GM21360 (cell line): ENCODE data around the gene RCL1.

Experiments used
- ATAC-seq: cut with Tn5 transposase; IDR thresholded peaks from one replicate; pipeline ENCODE4 v1.9.1; 2021; ENCODE audit warnings: mild to moderate bottlenecking, moderate library complexity; ENCODE audit not compliant: unreplicated experiment

Gene RCL1

GRCh38 chr9:4805191-4805918, 12.6 kb downstream of the RCL1 start:
- ATAC-seq = no peak

- no peak for ATAC-seq
Observed at GRCh38 chr9:4810565-4810964, 17.8 kb downstream of the RCL1 start.

GRCh38 chr9:4811824-4812223, 19.1 kb downstream of the RCL1 start:
- no peak for ATAC-seq

GRCh38 chr9:4812858-4813257, 20.1 kb downstream of the RCL1 start:
- no peak for ATAC-seq

GRCh38 chr9:4814913-4815312, 22.2 kb downstream of the RCL1 start:
- ATAC-seq = peak; percentile 52

- ATAC-seq = no peak
Observed at GRCh38 chr9:4815381-4815956, 22.7 kb downstream of the RCL1 start.

GRCh38 chr9:4820168-4820567, 27.4 kb downstream of the RCL1 start:
- no peak for ATAC-seq

GRCh38 chr9:4821133-4821532, 28.4 kb downstream of the RCL1 start:
- no peak for ATAC-seq

GRCh38 chr9:4822057-4822456, 29.3 kb downstream of the RCL1 start:
- ATAC-seq = no peak

GRCh38 chr9:4826417-4827166, 33.8 kb downstream of the RCL1 start:
- ATAC-seq = no peak

GRCh38 chr9:4827224-4827623, 34.5 kb downstream of the RCL1 start:
- no peak for ATAC-seq

GRCh38 chr9:4828761-4829160, 36.0 kb downstream of the RCL1 start:
- ATAC-seq = no peak

- no peak for ATAC-seq
Observed at GRCh38 chr9:4829969-4830368, 37.2 kb downstream of the RCL1 start.

GRCh38 chr9:4830699-4831098, 38.0 kb downstream of the RCL1 start:
- no peak for ATAC-seq

- no peak for ATAC-seq
Observed at GRCh38 chr9:4831119-4831518, 38.4 kb downstream of the RCL1 start.

- no peak for ATAC-seq
Observed at GRCh38 chr9:4831944-4832343, 39.2 kb downstream of the RCL1 start.

- no peak for ATAC-seq
Observed at GRCh38 chr9:4832786-4833579, 40.2 kb downstream of the RCL1 start.

- ATAC-seq = no peak
Observed at GRCh38 chr9:4833781-4834560, 41.2 kb downstream of the RCL1 start.

GRCh38 chr9:4836676-4837075, 43.9 kb downstream of the RCL1 start:
- ATAC-seq = no peak
